Gastrocnemius medialis (tissue), 4 donors: ENCODE measurements around the gene TK2. TPM values are rescaled to one million over a fixed set of nuclear protein-coding genes. Genes with fewer than 3 reads are reported as not detected.
A peak's percentile ranks its signal among the peaks of the same experiment; 100 is the strongest.

Source experiments
- ATAC-seq, 2 donors: fragments of 150-250 bp; one replicate each; pipeline ENCODE4 v1.9.1; 2016
- DNase-seq, 2 donors: peaks; one replicate each; pipeline ENCODE4 v3.0.0-alpha.2; 2019
- H3K27ac ChIP-seq, 4 donors: fragments of 200-600 bp; sonication (generic); 1 replicate in 1 of 4; 2 replicates in 3 of 4; pipeline ENCODE4 v1.5.1; 2016 to 2018; ENCODE audit warnings: mild to moderate bottlenecking in 2 of 4, moderate library complexity in 1 of 4
- H3K27me3 ChIP-seq, 3 donors: fragments of 200-600 bp; sonication (generic) in 2 of 3; 1 replicate in 1 of 3; 2 replicates in 2 of 3; pipeline versions ENCODE4 v1.5.1 to v1.6.0; 2016 to 2019; ENCODE audit warnings: mild to moderate bottlenecking in 1 of 3, moderate library complexity in 1 of 3
- H3K36me3 ChIP-seq, 2 donors: fragments of 200-600 bp; sonication (generic) in 1 of 2; one replicate each; pipeline ENCODE4 v1.5.1; 2017 to 2018
- H3K4me1 ChIP-seq, 2 donors: fragments of 200-600 bp; sonication (generic) in 1 of 2; one replicate each; pipeline ENCODE4 v1.5.1; 2016 to 2017; ENCODE audit warnings: mild to moderate bottlenecking in 2 of 2
- H3K4me3 ChIP-seq, 4 donors: fragments of 200-600 bp; sonication (generic) in 3 of 4; 1 replicate in 1 of 4; 2 replicates in 3 of 4; pipeline ENCODE4 v1.5.1; 2016 to 2019; ENCODE audit warnings: mild to moderate bottlenecking in 2 of 4
- H3K9me3 ChIP-seq, 3 donors: fragments of 200-600 bp; sonication (generic) in 2 of 3; 1 replicate in 1 of 3; 2 replicates in 2 of 3; pipeline ENCODE4 v1.5.1; 2016 to 2019
- POLR2A ChIP-seq, 2 donors: fragments of 450-650 bp; IDR thresholded peaks; one replicate each; pipeline ENCODE4 v1.6.1; 2017; ENCODE audit warnings: antibody characterized with exemption in 2 of 2, mild to moderate bottlenecking in 2 of 2, moderate library complexity in 2 of 2
- in situ Hi-C, 4 donors: fragments of 200-750 bp; cut with MboI; loops; one replicate each; pipeline versions ENCODE4 v1.15.0 to v1.8.0; 2017; ENCODE audit warnings: low sequenced_read_pairs in 4 of 4
- intact Hi-C: fragments of 100-400 bp; cut with DNase I; formaldehyde crosslinking; loops from one replicate; pipeline ENCODE4 v1.15.1; 2023; ENCODE audit warnings: low total_unique reads
- total RNA-seq, 4 donors: library from RNA; depleted of rRNA; stranded (reverse); fragments of >200 nt; gene quantifications; one replicate each; pipeline versions ENCODE4 v1.1.0 to v1.2.3, GENCODE V29; 2016
- TF ChIP-seq, protein P1 (sequence below), 5 experiments: fragments of 450-650 bp in 3 of 5; fragments of 200-600 bp in 2 of 5; sonication (generic) in 2 of 5; IDR thresholded peaks in 4 of 5; conservative IDR thresholded peaks in 1 of 5; 1 replicate in 4 of 5; 2 replicates in 1 of 5; pipeline ENCODE4 v1.5.1; 2016 to 2019; ENCODE audit warnings: antibody characterized with exemption in 5 of 5, mild to moderate bottlenecking in 3 of 5, moderate library complexity in 3 of 5

TK2 gene
- total RNA-seq, 4 donors from 2014 or later: 10.6 to 22.7 (median 15.5) TPM

DNA sequence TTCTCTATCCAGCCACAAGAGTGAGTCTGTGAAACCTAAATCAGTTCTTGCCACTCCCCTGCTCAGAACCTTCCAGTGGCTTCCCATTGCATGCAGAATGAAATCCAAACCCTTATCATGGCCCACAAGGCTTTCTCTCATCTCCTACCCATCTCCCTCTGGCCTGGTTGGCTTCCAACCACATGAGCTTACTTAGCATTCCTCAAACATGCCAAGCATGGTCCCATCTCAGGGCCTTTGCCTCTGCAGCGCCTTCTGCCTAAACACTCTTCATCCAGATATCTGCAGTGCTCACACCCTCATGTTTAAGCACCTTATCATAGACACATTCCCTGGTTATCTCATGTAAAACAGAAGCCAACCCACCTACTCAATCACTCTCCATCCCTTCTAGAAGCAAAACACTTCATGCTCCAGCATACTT lies 15.5 kb downstream of the TK2 start:
- H3K27ac ChIP-seq: peak overlapping the region in 1 of 4 donors; percentile 35
- no peak for TF ChIP-seq POLR2A (IDR thresholded peaks at IDR 0.05)
- TF ChIP-seq, protein P1, sequence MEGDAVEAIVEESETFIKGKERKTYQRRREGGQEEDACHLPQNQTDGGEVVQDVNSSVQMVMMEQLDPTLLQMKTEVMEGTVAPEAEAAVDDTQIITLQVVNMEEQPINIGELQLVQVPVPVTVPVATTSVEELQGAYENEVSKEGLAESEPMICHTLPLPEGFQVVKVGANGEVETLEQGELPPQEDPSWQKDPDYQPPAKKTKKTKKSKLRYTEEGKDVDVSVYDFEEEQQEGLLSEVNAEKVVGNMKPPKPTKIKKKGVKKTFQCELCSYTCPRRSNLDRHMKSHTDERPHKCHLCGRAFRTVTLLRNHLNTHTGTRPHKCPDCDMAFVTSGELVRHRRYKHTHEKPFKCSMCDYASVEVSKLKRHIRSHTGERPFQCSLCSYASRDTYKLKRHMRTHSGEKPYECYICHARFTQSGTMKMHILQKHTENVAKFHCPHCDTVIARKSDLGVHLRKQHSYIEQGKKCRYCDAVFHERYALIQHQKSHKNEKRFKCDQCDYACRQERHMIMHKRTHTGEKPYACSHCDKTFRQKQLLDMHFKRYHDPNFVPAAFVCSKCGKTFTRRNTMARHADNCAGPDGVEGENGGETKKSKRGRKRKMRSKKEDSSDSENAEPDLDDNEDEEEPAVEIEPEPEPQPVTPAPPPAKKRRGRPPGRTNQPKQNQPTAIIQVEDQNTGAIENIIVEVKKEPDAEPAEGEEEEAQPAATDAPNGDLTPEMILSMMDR (IDR thresholded peaks at IDR 0.05 in 4 of 5, conservative IDR thresholded peaks at IDR 0.05 in 1 of 5): no peak
- H3K36me3 ChIP-seq: peaks cover 0 to 47% of the 10 kb centered on the region in 2 donors
- DNase-seq (peak in 1 of 2 donors; percentile 27), ATAC-seq (peak; percentile 27 to 50)
- in situ Hi-C loops (no loop called here), intact Hi-C loops (no loop called here)
- no peaks in the 10 kb centered on the region for H3K27me3 ChIP-seq
- peaks cover 10 to 19% of the 10 kb centered on the region in 2 donors for H3K4me1 ChIP-seq
- no peaks in the 10 kb centered on the region for H3K9me3 ChIP-seq
- H3K4me3 ChIP-seq: no peak overlapping the region

DNA sequence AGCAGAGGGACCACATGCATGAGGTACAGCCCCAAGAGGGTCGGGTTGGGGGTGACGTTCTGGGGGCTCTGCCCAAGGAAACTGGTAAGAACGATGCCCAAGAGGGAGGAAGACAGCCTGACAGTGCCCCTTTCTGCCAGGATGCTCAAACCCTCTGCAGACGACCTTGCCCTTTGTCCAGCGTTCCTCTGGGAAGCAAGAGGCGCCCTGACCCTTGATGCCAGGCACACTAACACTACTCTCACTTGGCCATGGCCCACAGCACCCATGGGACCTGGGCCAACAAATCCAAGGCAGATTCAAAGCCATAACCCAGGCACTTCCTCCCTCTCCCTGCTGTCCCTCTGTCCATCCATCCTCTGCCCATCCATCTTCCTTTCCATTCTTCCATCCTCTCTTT lies 20.4 kb downstream of the TK2 start:
- intact Hi-C loops (no loop called here), in situ Hi-C loops (no loop called here)
- H3K36me3 ChIP-seq: peaks cover 0 to 45% of the 10 kb centered on the region in 2 donors
- no peak overlapping the region for H3K27ac ChIP-seq
- H3K4me1 ChIP-seq: peaks cover 8 to 19% of the 10 kb centered on the region in 2 donors
- TF ChIP-seq, protein P1 (IDR thresholded peaks at IDR 0.05 in 4 of 5, conservative IDR thresholded peaks at IDR 0.05 in 1 of 5): no peak
- TF ChIP-seq POLR2A (IDR thresholded peaks at IDR 0.05): no peak
- H3K9me3 ChIP-seq: no peaks in the 10 kb centered on the region
- ATAC-seq: no peak
- no peak for DNase-seq
- no peak overlapping the region for H3K4me3 ChIP-seq
- H3K27me3 ChIP-seq: no peaks in the 10 kb centered on the region

DNA sequence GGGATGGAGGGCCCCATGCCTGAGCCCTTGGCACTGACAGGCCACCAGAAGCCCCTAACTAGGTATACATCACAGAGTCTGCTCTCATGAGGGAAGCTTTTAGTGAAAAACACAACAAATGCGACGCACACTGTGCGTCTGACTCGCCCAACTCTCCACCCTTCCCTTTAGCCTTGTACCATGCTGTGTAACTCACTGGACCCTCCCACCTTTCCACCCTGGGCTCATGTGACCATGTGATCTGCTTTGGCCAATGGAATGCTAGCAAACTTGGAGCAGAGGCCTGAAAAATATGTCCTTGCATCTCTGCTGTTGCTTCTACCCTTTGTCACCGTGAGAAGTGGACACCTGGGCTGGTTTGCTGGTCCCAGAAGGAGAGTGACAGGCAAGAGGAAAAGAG lies 21.6 kb downstream of the TK2 start:
- Histone ChIP-seq H3K36me3 (peaks cover 0 to 45% of the 10 kb centered on the region in 2 donors), H3K9me3 (no peaks in the 10 kb centered on the region), H3K4me3 (no peak overlapping the region), H3K27ac (no peak overlapping the region), H3K4me1 (peaks cover 9 to 24% of the 10 kb centered on the region in 2 donors), H3K27me3 (no peaks in the 10 kb centered on the region)
- TF ChIP-seq POLR2A (IDR thresholded peaks at IDR 0.05): no peak
- TF ChIP-seq, protein P1 (IDR thresholded peaks at IDR 0.05 in 4 of 5, conservative IDR thresholded peaks at IDR 0.05 in 1 of 5): no peak
- intact Hi-C loops (no loop called here), in situ Hi-C loops (no loop called here)
- DNase-seq (no peak), ATAC-seq (no peak)

DNA sequence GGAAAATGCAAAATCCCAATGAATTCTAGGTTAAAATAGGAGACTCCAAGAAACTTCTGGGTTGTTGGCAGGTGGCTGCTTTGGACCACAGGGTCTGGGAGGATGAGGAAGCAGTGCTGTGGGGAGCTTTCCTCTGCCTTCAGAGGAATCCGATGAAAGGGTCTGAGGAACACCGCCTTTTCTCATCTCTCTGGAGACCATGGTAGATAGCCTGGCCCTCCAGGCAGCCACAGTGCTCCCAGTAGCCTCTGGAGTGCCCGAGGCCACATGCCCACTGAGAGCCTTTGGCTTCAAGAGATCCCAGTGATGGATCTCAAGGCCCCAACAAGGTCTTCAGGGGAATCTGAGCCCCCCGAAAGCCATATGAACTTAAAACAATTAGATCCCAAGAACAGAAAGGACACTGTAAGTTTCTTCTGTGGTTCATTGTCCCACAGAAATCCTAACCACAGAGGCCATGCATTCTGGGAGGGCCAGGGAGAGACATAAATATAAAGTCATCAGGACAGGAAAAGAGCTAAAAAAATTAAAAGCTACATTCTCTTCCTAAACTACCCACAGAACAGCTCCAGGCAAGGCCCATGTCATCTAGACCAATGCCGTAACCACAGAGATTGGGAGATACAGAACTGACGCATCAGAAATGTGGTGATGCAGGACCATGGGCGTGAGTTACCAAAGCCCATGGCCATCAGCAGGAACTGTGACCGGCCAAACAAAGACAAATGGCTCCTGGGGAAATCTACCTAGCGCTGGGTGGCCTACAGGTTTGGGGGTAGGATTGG lies 24.3 kb downstream of the TK2 start:
- Histone ChIP-seq H3K27ac (peak overlapping the region in 3 of 4 donors; percentile 36 to 65 (median 56)), H3K4me1 (peaks cover 27 to 45% of the 10 kb centered on the region in 2 donors), H3K4me3 (no peak overlapping the region), H3K27me3 (no peaks in the 10 kb centered on the region), H3K9me3 (no peaks in the 10 kb centered on the region), H3K36me3 (peaks cover 0 to 39% of the 10 kb centered on the region in 2 donors)
- no peak for TF ChIP-seq POLR2A (IDR thresholded peaks at IDR 0.05)
- in situ Hi-C loops (no loop called here), intact Hi-C loops (no loop called here)
- ATAC-seq: no peak
- no peak for DNase-seq

DNA sequence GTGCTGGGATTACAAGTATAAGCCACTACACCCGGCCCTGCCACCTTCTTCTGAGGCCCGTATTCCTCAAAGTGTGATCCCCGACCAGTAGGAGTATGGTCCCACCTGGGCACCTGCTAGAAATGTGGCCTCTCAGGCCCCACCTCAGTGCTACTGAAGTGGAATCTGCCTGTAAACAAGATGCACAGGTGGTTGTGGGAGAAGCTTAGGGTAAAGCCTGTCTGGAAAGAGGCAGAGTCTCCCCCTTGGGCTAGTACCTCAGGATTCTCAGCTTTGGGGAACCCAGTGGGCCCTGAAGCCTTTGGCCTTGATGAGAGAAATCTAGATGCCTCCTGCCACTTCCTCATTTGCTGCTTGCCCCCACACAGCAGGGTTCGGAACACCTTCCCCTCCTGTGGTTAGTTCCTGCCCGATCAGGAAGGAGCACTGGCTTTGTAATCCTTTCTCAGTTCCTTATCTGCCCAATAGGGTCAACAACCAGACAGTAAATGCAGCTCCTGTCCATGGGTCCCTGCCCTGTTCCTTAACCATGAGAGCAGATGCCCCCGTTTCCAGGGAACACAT lies 25.2 kb downstream of the TK2 start:
- H3K27ac ChIP-seq: peak overlapping the region in 3 of 4 donors; percentile 56 to 70 (median 65)
- peaks cover 27 to 52% of the 10 kb centered on the region in 2 donors for H3K4me1 ChIP-seq
- TF ChIP-seq POLR2A (IDR thresholded peaks at IDR 0.05): no peak
- TF ChIP-seq, protein P1 (IDR thresholded peaks at IDR 0.05 in 4 of 5, conservative IDR thresholded peaks at IDR 0.05 in 1 of 5): no peak
- no peaks in the 10 kb centered on the region for H3K9me3 ChIP-seq
- no peak overlapping the region for H3K4me3 ChIP-seq
- ATAC-seq (no peak), DNase-seq (no peak)
- peaks cover 0 to 31% of the 10 kb centered on the region in 2 donors for H3K36me3 ChIP-seq
- H3K27me3 ChIP-seq: no peaks in the 10 kb centered on the region
- in situ Hi-C loops: no loop called here
- intact Hi-C loops: no loop called here
